ENCODE results near the gene MRGPRE.

Gene MRGPRE

DNA sequence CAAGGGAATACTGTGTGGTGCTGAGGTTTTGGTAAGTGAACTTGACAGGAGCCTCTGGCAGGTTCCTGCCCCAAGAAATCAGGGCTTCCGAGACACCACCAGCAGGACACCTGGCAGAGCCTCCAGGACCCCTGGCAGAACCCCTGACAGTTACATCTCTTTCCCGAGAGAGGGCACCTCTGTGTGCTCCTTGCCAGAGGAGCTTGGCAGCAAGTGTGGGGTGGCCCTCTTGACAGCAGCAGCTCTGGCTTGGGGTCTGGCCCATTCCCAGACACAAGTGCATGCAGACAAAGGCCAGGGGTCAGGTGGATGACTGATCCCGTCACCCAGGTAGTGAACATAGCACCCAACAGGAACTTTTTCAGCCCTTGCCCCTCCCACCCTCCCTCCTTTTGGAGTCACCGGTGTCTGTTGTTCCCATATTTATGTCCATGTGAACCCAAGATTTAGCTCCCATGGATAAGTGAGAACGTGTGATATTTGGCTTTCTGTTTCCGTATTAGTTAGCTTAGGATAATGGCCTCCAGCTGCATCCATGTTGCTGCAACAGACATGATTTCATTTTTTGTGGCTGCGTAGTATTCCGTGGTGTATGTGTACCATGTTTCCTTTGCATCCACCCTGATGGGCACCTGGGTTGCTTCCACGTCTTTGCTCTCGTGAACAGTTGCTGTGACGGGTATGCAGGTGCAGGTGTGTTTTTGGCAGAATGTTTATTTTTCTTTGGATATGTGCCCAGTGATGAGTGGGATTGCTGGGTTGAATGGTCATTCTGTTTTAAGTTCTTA lies 45.9 kb downstream of the MRGPRE start:
- Histone ChIP-seq H3K36me3 (no peaks in the 10 kb centered on the region), H3K27ac (no peak overlapping the region), H3K4me3 (ENCODE audit: low read depth in 1 of 2, low read length in 1 of 2) (no peak overlapping the region), H3K27me3 (no peaks in the 10 kb centered on the region), H3K9me3 (no peaks in the 10 kb centered on the region), H3K4me1 (ENCODE audit: control insufficient read depth in 1 of 2, insufficient read depth in 1 of 2, low read depth in 1 of 2, low read length in 1 of 2) (no peaks in the 10 kb centered on the region)
- TF ChIP-seq, protein P1, sequence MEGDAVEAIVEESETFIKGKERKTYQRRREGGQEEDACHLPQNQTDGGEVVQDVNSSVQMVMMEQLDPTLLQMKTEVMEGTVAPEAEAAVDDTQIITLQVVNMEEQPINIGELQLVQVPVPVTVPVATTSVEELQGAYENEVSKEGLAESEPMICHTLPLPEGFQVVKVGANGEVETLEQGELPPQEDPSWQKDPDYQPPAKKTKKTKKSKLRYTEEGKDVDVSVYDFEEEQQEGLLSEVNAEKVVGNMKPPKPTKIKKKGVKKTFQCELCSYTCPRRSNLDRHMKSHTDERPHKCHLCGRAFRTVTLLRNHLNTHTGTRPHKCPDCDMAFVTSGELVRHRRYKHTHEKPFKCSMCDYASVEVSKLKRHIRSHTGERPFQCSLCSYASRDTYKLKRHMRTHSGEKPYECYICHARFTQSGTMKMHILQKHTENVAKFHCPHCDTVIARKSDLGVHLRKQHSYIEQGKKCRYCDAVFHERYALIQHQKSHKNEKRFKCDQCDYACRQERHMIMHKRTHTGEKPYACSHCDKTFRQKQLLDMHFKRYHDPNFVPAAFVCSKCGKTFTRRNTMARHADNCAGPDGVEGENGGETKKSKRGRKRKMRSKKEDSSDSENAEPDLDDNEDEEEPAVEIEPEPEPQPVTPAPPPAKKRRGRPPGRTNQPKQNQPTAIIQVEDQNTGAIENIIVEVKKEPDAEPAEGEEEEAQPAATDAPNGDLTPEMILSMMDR (IDR thresholded peaks at IDR 0.05): no peak

DNA sequence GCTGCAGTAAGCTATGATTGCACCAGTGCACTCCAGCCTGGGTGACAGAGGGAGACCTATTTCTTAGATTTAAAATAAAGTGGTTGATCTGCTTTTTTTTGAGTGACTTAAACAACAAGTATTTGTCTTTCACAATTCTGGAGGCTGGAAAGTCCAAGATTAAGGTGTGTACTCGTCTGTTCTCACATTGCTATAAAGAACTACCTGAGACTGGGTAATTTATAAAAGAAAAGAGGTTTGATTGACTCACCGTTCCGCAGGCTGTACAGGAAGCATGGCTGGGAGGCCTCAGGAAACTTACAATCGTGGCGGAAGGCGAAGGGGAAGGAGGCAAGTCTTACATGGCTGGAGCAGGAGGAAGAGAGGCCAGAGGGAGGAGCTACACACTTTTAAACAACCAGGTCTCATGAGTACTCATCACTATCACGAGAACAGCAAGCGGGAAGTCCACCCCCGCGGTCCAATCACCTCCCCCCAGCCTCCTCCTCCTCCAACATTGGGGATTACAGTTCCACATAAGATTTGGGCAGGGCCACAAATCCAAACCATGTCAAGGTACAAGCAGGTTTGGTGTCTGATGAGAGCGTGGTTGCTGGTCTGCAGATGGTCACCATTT lies 47.4 kb downstream of the MRGPRE start:
- H3K27ac ChIP-seq: no peak overlapping the region
- TF ChIP-seq, protein P1 (IDR thresholded peaks at IDR 0.05): no peak
- no peaks in the 10 kb centered on the region for H3K27me3 ChIP-seq
- H3K4me3 ChIP-seq (ENCODE audit: low read depth in 1 of 2, low read length in 1 of 2): no peak overlapping the region
- no peaks in the 10 kb centered on the region for H3K9me3 ChIP-seq
- H3K4me1 ChIP-seq (ENCODE audit: control insufficient read depth in 1 of 2, insufficient read depth in 1 of 2, low read depth in 1 of 2, low read length in 1 of 2): no peaks in the 10 kb centered on the region
- no peaks in the 10 kb centered on the region for H3K36me3 ChIP-seq

DNA sequence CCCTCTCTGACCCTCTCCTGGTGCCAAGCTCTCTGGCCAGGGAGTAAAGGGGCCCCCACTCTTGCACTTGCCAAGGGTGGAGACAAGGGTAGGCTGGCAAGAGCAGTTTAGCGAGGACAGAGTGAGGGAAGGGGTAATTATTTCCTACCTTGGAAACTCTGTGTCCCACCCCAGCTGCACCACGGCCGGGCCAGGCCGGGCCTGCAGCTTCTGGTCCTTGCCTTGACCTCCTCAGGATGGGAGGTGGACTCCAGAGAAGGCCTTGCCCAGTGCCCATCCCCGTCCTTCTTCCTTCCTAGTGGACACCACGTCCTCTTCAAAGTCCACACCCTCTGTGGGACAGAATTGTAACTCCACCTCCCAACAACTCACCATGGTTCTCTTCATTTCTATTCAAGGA lies 48.7 kb downstream of the MRGPRE start:
- H3K27me3 ChIP-seq: no peaks in the 10 kb centered on the region
- no peaks in the 10 kb centered on the region for H3K4me1 ChIP-seq (ENCODE audit: control insufficient read depth in 1 of 2, insufficient read depth in 1 of 2, low read depth in 1 of 2, low read length in 1 of 2)
- H3K4me3 ChIP-seq (ENCODE audit: low read depth in 1 of 2, low read length in 1 of 2): no peak overlapping the region
- no peaks in the 10 kb centered on the region for H3K36me3 ChIP-seq
- H3K9me3 ChIP-seq: no peaks in the 10 kb centered on the region
- TF ChIP-seq, protein P1 (IDR thresholded peaks at IDR 0.05): no peak
- no peak overlapping the region for H3K27ac ChIP-seq

DNA sequence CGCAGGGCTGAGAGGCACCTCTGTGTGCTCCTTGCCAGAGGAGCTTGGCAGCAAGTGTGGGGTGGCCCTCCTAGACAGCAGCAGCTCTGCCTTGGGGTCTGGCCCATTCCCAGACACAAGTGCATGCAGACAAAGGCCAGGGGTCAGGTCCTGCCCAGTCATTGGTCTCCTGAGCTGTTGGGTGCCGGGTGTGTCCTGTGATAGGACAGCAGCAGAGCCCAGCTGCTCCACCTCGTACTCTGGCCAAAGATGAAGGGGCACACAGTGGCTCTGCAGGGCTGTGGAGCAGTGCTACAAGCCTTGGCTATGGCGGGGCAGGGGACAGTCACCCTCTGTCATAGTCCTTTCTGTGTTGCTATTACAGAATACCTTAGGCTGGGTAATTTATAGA lies 49.8 kb downstream of the MRGPRE start:
- Histone ChIP-seq H3K4me3 (ENCODE audit: low read depth in 1 of 2, low read length in 1 of 2) (no peak overlapping the region), H3K4me1 (ENCODE audit: control insufficient read depth in 1 of 2, insufficient read depth in 1 of 2, low read depth in 1 of 2, low read length in 1 of 2) (no peaks in the 10 kb centered on the region), H3K27me3 (no peaks in the 10 kb centered on the region), H3K27ac (no peak overlapping the region), H3K36me3 (no peaks in the 10 kb centered on the region), H3K9me3 (no peaks in the 10 kb centered on the region)
- TF ChIP-seq, protein P1 (IDR thresholded peaks at IDR 0.05): no peak

DNA sequence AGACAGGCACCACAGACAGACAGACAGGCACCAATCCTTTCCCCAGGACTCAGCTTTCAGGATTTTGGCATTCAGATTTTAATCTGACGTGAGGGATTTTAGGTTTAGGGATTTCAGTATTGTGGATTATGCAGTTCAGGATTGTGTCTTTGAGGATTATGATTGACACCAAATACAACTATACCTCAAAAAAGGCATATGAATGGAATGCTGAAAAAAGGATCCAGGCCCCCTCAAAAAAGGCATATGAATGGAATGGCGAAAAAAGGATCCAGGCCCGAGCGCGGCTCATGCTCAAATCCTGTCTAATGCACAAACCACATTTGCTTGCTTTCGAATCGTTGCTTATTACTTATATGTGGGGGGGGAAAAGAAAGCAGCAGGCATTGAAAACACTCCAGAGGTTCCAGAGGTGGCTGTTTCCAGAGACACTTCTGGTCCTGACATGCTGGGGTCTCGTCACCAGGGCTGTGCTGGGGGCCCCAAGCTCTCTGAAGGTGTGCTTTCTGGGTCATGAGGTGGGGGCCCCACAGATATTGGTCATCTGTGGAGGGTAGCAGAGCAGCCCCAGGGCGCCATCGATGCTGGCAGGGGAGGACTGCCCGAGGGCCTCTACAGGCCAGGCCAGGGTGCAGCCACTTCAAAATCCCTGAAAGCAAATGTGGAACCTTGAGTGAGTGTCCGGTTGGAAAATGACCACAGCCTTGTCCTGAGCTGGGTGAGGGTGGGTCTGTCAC lies 50.3 kb downstream of the MRGPRE start:
- Histone ChIP-seq H3K4me1 (ENCODE audit: control insufficient read depth in 1 of 2, insufficient read depth in 1 of 2, low read depth in 1 of 2, low read length in 1 of 2) (no peaks in the 10 kb centered on the region), H3K36me3 (no peaks in the 10 kb centered on the region), H3K27me3 (no peaks in the 10 kb centered on the region), H3K27ac (no peak overlapping the region), H3K4me3 (ENCODE audit: low read depth in 1 of 2, low read length in 1 of 2) (no peak overlapping the region), H3K9me3 (no peaks in the 10 kb centered on the region)
- TF ChIP-seq, protein P1 (IDR thresholded peaks at IDR 0.05): no peak
